H9 (cell line): ENCODE results near the gene COL28A1. TPM values are rescaled to one million over a fixed set of nuclear protein-coding genes. Genes with fewer than 3 reads are reported as not detected.

Experiments used
- DNase-seq: peaks from one replicate; pipeline ENCODE4 v3.0.0-alpha.2; 2017
- H2AFZ ChIP-seq: one replicate; pipeline ENCODE4 v1.6.1; 2013; ENCODE audit warnings: mild to moderate bottlenecking, low read length, control low read depth, moderate library complexity
- H2AK5ac ChIP-seq: 2 replicates; pipeline ENCODE4 v1.6.1; 2013; ENCODE audit warnings: low read length, control low read depth, mixed read lengths; ENCODE audit not compliant: insufficient read length
- H2BK120ac ChIP-seq: one replicate; pipeline ENCODE4 v1.6.1; 2013; ENCODE audit warnings: low read depth, mild to moderate bottlenecking, low read length, control low read depth, inconsistent platforms; ENCODE audit not compliant: poor library complexity, severe bottlenecking
- H2BK12ac ChIP-seq: 2 replicates; pipeline ENCODE4 v1.6.1; 2013; ENCODE audit warnings: low read length, control low read depth, mixed read lengths, low read depth; ENCODE audit not compliant: insufficient read length
- H2BK15ac ChIP-seq: 2 replicates; pipeline ENCODE4 v1.6.1; 2013; ENCODE audit warnings: low read depth, low read length, control low read depth
- H2BK20ac ChIP-seq: one replicate; pipeline ENCODE4 v1.6.1; 2013; ENCODE audit warnings: low read depth, mild to moderate bottlenecking, low read length, control low read depth, inconsistent platforms; ENCODE audit not compliant: poor library complexity, severe bottlenecking
- H2BK5ac ChIP-seq: 2 replicates; pipeline ENCODE4 v1.6.1; 2013; ENCODE audit warnings: low read length, control low read depth, mixed read lengths; ENCODE audit not compliant: insufficient read length
- H3K14ac ChIP-seq: 2 replicates; pipeline ENCODE4 v1.6.1; 2013; ENCODE audit warnings: low read length, control low read depth; ENCODE audit not compliant: insufficient read depth
- H3K18ac ChIP-seq: 2 replicates; pipeline ENCODE4 v1.6.1; 2013; ENCODE audit warnings: low read depth, mild to moderate bottlenecking, mixed read lengths, low read length, control low read depth; ENCODE audit not compliant: insufficient read length
- H3K23ac ChIP-seq: 2 replicates; pipeline ENCODE4 v1.6.1; 2013; ENCODE audit warnings: low read length, control low read depth, mixed read lengths, low read depth; ENCODE audit not compliant: insufficient read length
- H3K23me2 ChIP-seq: 2 replicates; pipeline ENCODE4 v1.6.1; 2013; ENCODE audit warnings: low read depth, mild to moderate bottlenecking, mixed read lengths, low read length, control low read depth; ENCODE audit not compliant: insufficient read length, poor library complexity, severe bottlenecking
- H3K27ac ChIP-seq: 2 replicates; pipeline ENCODE4 v1.5.1; 2013; ENCODE audit warnings: low read length, control low read depth, mixed read lengths, low read depth; ENCODE audit not compliant: insufficient read length
- H3K27me3 ChIP-seq: 2 replicates; pipeline ENCODE4 v1.6.1; 2013; ENCODE audit warnings: low read length, control low read depth, inconsistent platforms; ENCODE audit not compliant: insufficient read depth
- H3K4ac ChIP-seq: 2 replicates; pipeline ENCODE4 v1.6.1; 2013; ENCODE audit warnings: low read depth, mild to moderate bottlenecking, control low read depth, inconsistent platforms, low read length, moderate library complexity
- H3K4me1 ChIP-seq: 2 replicates; pipeline ENCODE4 v1.6.1; 2013; ENCODE audit warnings: low read length, control low read depth, inconsistent platforms; ENCODE audit not compliant: insufficient read depth
- H3K4me2 ChIP-seq: 2 replicates; pipeline ENCODE4 v1.6.1; 2013; ENCODE audit warnings: low read length, control low read depth, mixed read lengths; ENCODE audit not compliant: insufficient read length, insufficient read depth
- H3K56ac ChIP-seq: 2 replicates; pipeline ENCODE4 v1.6.1; 2013; ENCODE audit warnings: low read depth, mild to moderate bottlenecking, mixed read lengths, low read length, control low read depth; ENCODE audit not compliant: insufficient read length
- H3K79me1 ChIP-seq: 2 replicates; pipeline ENCODE4 v1.6.1; 2013; ENCODE audit warnings: low read depth, mild to moderate bottlenecking, moderate library complexity, low read length, control low read depth, inconsistent platforms; ENCODE audit not compliant: insufficient read depth, poor library complexity, severe bottlenecking
- H3K79me2 ChIP-seq: 2 replicates; pipeline ENCODE4 v1.6.1; 2013; ENCODE audit warnings: low read length, control low read depth, inconsistent platforms; ENCODE audit not compliant: insufficient read depth
- H3K9ac ChIP-seq: 2 replicates; pipeline ENCODE4 v1.6.1; 2013; ENCODE audit warnings: low read length, control low read depth, mixed read lengths; ENCODE audit not compliant: insufficient read length; ENCODE audit errors: extremely low read depth
- H3K9me3 ChIP-seq: one replicate; pipeline ENCODE4 v1.6.1; 2013; ENCODE audit warnings: low read depth, low read length, inconsistent platforms; ENCODE audit not compliant: control insufficient read depth
- H3T11ph ChIP-seq: one replicate; pipeline ENCODE4 v1.6.1; 2013; ENCODE audit warnings: mild to moderate bottlenecking, low read length, control low read depth, inconsistent platforms
- H4K20me1 ChIP-seq: one replicate; pipeline ENCODE4 v1.6.1; 2013; ENCODE audit not compliant: control insufficient read depth, insufficient read length, insufficient read depth
- H4K5ac ChIP-seq: 2 replicates; pipeline ENCODE4 v1.6.1; 2013; ENCODE audit warnings: low read depth, mild to moderate bottlenecking, mixed read lengths, low read length, control low read depth; ENCODE audit not compliant: insufficient read length
- H4K8ac ChIP-seq: replicated peaks from 2 replicates; pipeline ENCODE4 v1.6.1; 2013; ENCODE audit warnings: low read length, control low read depth, mixed read lengths, low read depth; ENCODE audit not compliant: insufficient read length
- H4K91ac ChIP-seq: 2 replicates; pipeline ENCODE4 v1.6.1; 2013; ENCODE audit warnings: low read depth, mild to moderate bottlenecking, moderate library complexity, mixed read lengths, low read length, control low read depth; ENCODE audit not compliant: insufficient read length
- H3K27ac Mint-ChIP-seq, 3 experiments: 2 replicates in 2 of 3; 3 replicates in 1 of 3; pipeline ENCODE4 v1.8.0; 2020 to 2021; ENCODE audit warnings: mixed read lengths in 3 of 3, mild to moderate bottlenecking in 1 of 3, moderate library complexity in 1 of 3
- H3K27me3 Mint-ChIP-seq: 2 replicates; pipeline ENCODE4 v1.8.0; 2021; ENCODE audit warnings: low read depth, mild to moderate bottlenecking, moderate library complexity, mixed read lengths
- H3K36me3 Mint-ChIP-seq, 3 experiments: 2 replicates in 2 of 3; 3 replicates in 1 of 3; pipeline ENCODE4 v1.8.0; 2020 to 2021; ENCODE audit warnings: low read depth in 3 of 3, mixed read lengths in 3 of 3; ENCODE audit not compliant: insufficient read depth in 1 of 3
- H3K4me1 Mint-ChIP-seq, 2 experiments: 2 replicates each; pipeline ENCODE4 v1.8.0; 2020; ENCODE audit warnings: mixed read lengths in 2 of 2
- H3K4me3 Mint-ChIP-seq, 2 experiments: 2 replicates in 1 of 2; 3 replicates in 1 of 2; pipeline ENCODE4 v1.8.0; 2020 to 2021; ENCODE audit warnings: mild to moderate bottlenecking in 2 of 2, mixed read lengths in 2 of 2, moderate library complexity in 1 of 2
- H3K9me3 Mint-ChIP-seq, 2 experiments: 2 replicates in 1 of 2; 3 replicates in 1 of 2; pipeline ENCODE4 v1.8.0; 2020; ENCODE audit warnings: mild to moderate bottlenecking in 2 of 2, mixed read lengths in 2 of 2, moderate library complexity in 1 of 2
- WGBS: extraction: QIAGEN DNeasy Blood & Tissue Kit; methylation state at CpG from one replicate; pipeline ENCODE4 v1.1.7; 2013; ENCODE audit warnings: missing lambda C conversion rate, low lambda C conversion rate, mixed read lengths; ENCODE audit not compliant: insufficient read length; ENCODE audit errors: extremely low coverage; 5-methylcytosine and 5-hydroxymethylcytosine counted together
- total RNA-seq: library from RNA; stranded (reverse); gene quantifications from 2 replicates; pipeline ENCODE4 v1.2.1, GENCODE V29; 2021
- TF ChIP-seq, protein P1 (sequence below): fragments of 200-600 bp; sonication (generic); conservative IDR thresholded peaks from 3 replicates; pipeline ENCODE4 v1.8.0; 2021; ENCODE audit warnings: antibody characterized with exemption, mild to moderate bottlenecking

The COL28A1 gene
- total RNA-seq, 1 experiment from 2014 or later, result 0.66 TPM

DNA sequence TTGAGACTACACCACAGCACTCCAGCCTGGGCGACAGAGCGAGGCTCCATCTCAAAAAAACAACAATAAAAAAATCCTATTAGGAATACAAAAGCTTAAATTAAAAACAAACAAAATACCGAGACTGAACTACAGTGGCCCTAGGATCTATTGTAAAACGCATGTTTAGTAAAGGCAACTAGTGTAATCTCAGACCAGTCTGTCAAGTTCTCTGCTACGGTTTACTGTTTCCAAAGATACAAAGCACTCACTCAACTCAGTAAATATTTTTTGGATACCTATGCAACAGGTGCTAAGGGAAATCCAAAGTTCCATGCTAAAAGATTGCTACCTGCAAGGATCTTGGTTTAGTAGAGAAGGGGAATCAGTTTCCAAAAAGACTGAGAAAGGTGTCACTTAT is 27.6 kb upstream of the COL28A1 start:
- Mint-ChIP-seq H3K4me1 (peaks cover 5% of the 10 kb centered on the region in 2 experiments), H3K27me3 (no peaks in the 10 kb centered on the region), H3K4me3 (no peak overlapping the region), H3K36me3 (peaks cover 5 to 25% (median 7%) of the 10 kb centered on the region in 3 experiments; a peak in 6 of 7 replicates), H3K27ac (no peak overlapping the region), H3K9me3 (peaks cover 8 to 10% of the 10 kb centered on the region in 2 experiments; a peak in 4 of 5 replicates)
- no peak overlapping the region for H2AFZ ChIP-seq
- DNase-seq, result no peak
- H3K18ac ChIP-seq, result no peak overlapping the region
- H4K91ac ChIP-seq, result no peak overlapping the region
- no peak overlapping the region for H3K27ac ChIP-seq
- no peak overlapping the region for H2BK20ac ChIP-seq
- H3K23me2 ChIP-seq, result peaks cover 3% of the 10 kb centered on the region
- no peaks in the 10 kb centered on the region for H3K79me1 ChIP-seq
- no peak overlapping the region for H3K4ac ChIP-seq
- no peak overlapping the region for H3T11ph ChIP-seq
- no peak overlapping the region for H4K8ac ChIP-seq
- H2BK15ac ChIP-seq, result no peak overlapping the region
- TF ChIP-seq, protein P1, sequence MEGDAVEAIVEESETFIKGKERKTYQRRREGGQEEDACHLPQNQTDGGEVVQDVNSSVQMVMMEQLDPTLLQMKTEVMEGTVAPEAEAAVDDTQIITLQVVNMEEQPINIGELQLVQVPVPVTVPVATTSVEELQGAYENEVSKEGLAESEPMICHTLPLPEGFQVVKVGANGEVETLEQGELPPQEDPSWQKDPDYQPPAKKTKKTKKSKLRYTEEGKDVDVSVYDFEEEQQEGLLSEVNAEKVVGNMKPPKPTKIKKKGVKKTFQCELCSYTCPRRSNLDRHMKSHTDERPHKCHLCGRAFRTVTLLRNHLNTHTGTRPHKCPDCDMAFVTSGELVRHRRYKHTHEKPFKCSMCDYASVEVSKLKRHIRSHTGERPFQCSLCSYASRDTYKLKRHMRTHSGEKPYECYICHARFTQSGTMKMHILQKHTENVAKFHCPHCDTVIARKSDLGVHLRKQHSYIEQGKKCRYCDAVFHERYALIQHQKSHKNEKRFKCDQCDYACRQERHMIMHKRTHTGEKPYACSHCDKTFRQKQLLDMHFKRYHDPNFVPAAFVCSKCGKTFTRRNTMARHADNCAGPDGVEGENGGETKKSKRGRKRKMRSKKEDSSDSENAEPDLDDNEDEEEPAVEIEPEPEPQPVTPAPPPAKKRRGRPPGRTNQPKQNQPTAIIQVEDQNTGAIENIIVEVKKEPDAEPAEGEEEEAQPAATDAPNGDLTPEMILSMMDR, result no peak
- H2BK5ac ChIP-seq, result no peak overlapping the region
- no peak overlapping the region for H3K14ac ChIP-seq
- no peaks in the 10 kb centered on the region; the same call in 1 of the 2 replicates for H3K4me1 ChIP-seq
- no peak overlapping the region for H3K4me2 ChIP-seq
- H4K20me1 ChIP-seq, result no peaks in the 10 kb centered on the region
- H3K9me3 ChIP-seq, result no peaks in the 10 kb centered on the region
- H2BK120ac ChIP-seq, result no peak overlapping the region
- H2AK5ac ChIP-seq, result no peak overlapping the region
- no peak overlapping the region for H3K23ac ChIP-seq
- WGBS, result no CpG with 5 or more reads among the region's 5 CpGs
- H3K79me2 ChIP-seq, result peaks cover 2% of the 10 kb centered on the region; the same call in 1 of the 2 replicates
- H3K9ac ChIP-seq, result no peak overlapping the region
- no peak overlapping the region for H3K56ac ChIP-seq
- H3K27me3 ChIP-seq, result no peaks in the 10 kb centered on the region
- H2BK12ac ChIP-seq, result no peak overlapping the region
- no peak overlapping the region for H4K5ac ChIP-seq
